ENCODE measurements around the gene DRC3.

Gene DRC3

GRCh38 chr17:17943281-17943984 is 29.2 kb upstream of the DRC3 start:
- no peak for TF ChIP-seq CTCF (conservative IDR thresholded peaks at IDR 0.05)
- H3K27ac ChIP-seq: no peak overlapping the region

- H3K27ac ChIP-seq: no peak overlapping the region
- no peak for TF ChIP-seq CTCF (conservative IDR thresholded peaks at IDR 0.05)
Measured at GRCh38 chr17:17944242-17944641, 28.4 kb upstream of the DRC3 start.

GRCh38 chr17:17944743-17945142 is 27.9 kb upstream of the DRC3 start:
- no peak for TF ChIP-seq CTCF (conservative IDR thresholded peaks at IDR 0.05)
- H3K27ac ChIP-seq: no peak overlapping the region

- no peak for TF ChIP-seq CTCF (conservative IDR thresholded peaks at IDR 0.05)
- no peak overlapping the region for H3K27ac ChIP-seq
Measured at GRCh38 chr17:17946093-17946492, 26.6 kb upstream of the DRC3 start.

- no peak for TF ChIP-seq CTCF (conservative IDR thresholded peaks at IDR 0.05)
- peak overlapping the region; percentile 70 for H3K27ac ChIP-seq
Measured at GRCh38 chr17:17947309-17947708, 25.4 kb upstream of the DRC3 start.

GRCh38 chr17:17947966-17948365 is 24.7 kb upstream of the DRC3 start:
- no peak for TF ChIP-seq CTCF (conservative IDR thresholded peaks at IDR 0.05)
- peak overlapping the region; percentile 70 for H3K27ac ChIP-seq

GRCh38 chr17:17950347-17950746 is 22.3 kb upstream of the DRC3 start:
- no peak for TF ChIP-seq CTCF (conservative IDR thresholded peaks at IDR 0.05)
- peak overlapping the region; percentile 7; the same call in 1 of the 2 replicates for H3K27ac ChIP-seq
